GM23248 (cell line): ENCODE results near the gene SLC12A4. TPM values are rescaled to one million over a fixed set of nuclear protein-coding genes. Genes with fewer than 3 reads are reported as not detected.

Experiments
- DNase-seq: peaks from one replicate; pipeline ENCODE4 v3.0.0-alpha.2; 2015
- H2AFZ ChIP-seq: fragments of 200-600 bp; sonication (generic); 2 replicates; pipeline ENCODE4 v1.6.1; 2016; ENCODE audit warnings: antibody characterized with exemption
- H3F3A ChIP-seq: fragments of 200-600 bp; sonication (generic); 2 replicates; pipeline ENCODE4 v1.6.1; 2016; ENCODE audit warnings: mild to moderate bottlenecking, antibody characterized with exemption, mixed run types; ENCODE audit not compliant: insufficient read depth
- H3K27ac ChIP-seq: fragments of 200-600 bp; sonication (generic); 2 replicates; pipeline ENCODE4 v1.5.1; 2016; ENCODE audit warnings: mild to moderate bottlenecking
- H3K27me3 ChIP-seq: fragments of 200-600 bp; sonication (generic); replicated peaks from 2 replicates; pipeline ENCODE4 v1.6.1; 2016; ENCODE audit warnings: mild to moderate bottlenecking; ENCODE audit not compliant: insufficient read depth
- H3K36me3 ChIP-seq: fragments of 200-600 bp; sonication (generic); 2 replicates; pipeline ENCODE4 v1.6.1; 2016; ENCODE audit warnings: low read depth, mild to moderate bottlenecking
- H3K4me1 ChIP-seq: fragments of 200-600 bp; sonication (generic); 2 replicates; pipeline ENCODE4 v1.6.1; 2016; ENCODE audit warnings: mild to moderate bottlenecking; ENCODE audit not compliant: insufficient read depth
- H3K4me2 ChIP-seq: fragments of 200-600 bp; sonication (generic); one replicate; pipeline ENCODE4 v1.6.1; 2016; ENCODE audit warnings: mild to moderate bottlenecking; ENCODE audit not compliant: unreplicated experiment
- H3K4me3 ChIP-seq: fragments of 200-600 bp; sonication (generic); 2 replicates; pipeline ENCODE4 v1.5.1; 2016; ENCODE audit warnings: mild to moderate bottlenecking
- H3K79me2 ChIP-seq: fragments of 200-600 bp; sonication (generic); 2 replicates; pipeline ENCODE4 v1.6.1; 2016; ENCODE audit warnings: mild to moderate bottlenecking; ENCODE audit not compliant: insufficient read depth
- H3K9ac ChIP-seq: fragments of 200-600 bp; sonication (generic); 2 replicates; pipeline ENCODE4 v1.6.1; 2016; ENCODE audit warnings: mild to moderate bottlenecking
- H3K9me2 ChIP-seq: fragments of 200-600 bp; sonication (generic); 2 replicates; pipeline ENCODE4 v1.6.1; 2016; ENCODE audit warnings: mixed run types, mild to moderate bottlenecking, moderate library complexity; ENCODE audit not compliant: insufficient read depth
- H3K9me3 ChIP-seq: fragments of 200-600 bp; sonication (generic); one replicate; pipeline ENCODE4 v1.6.1; 2017; ENCODE audit warnings: low read depth
- H4K20me1 ChIP-seq: fragments of 200-600 bp; sonication (generic); 2 replicates; pipeline ENCODE4 v1.6.0; 2016; ENCODE audit not compliant: insufficient read depth
- EZH2 ChIP-seq: fragments of 200-600 bp; sonication (generic); IDR thresholded peaks from 2 replicates; pipeline ENCODE4 v1.6.1; 2018; ENCODE audit warnings: antibody characterized with exemption, mild to moderate bottlenecking; ENCODE audit not compliant: insufficient read depth, poor library complexity, severe bottlenecking
- EZH2phosphoT487 ChIP-seq: fragments of 200-600 bp; sonication (generic); IDR thresholded peaks from 2 replicates; pipeline ENCODE4 v1.6.1; 2018; ENCODE audit warnings: antibody characterized with exemption, moderate library complexity, mild to moderate bottlenecking, low read depth; ENCODE audit not compliant: insufficient read depth
- WGBS, 2 experiments: methylation state at CpG; one replicate each; pipeline ENCODE4 v1.1.6; 2015 to 2017; ENCODE audit warnings: low lambda C conversion rate in 2 of 2, low coverage in 1 of 2; ENCODE audit errors: missing lambda C conversion rate in 2 of 2; 5-methylcytosine and 5-hydroxymethylcytosine counted together
- in situ Hi-C: fragments of 300-500 bp; cut with MboI; formaldehyde crosslinking; loops from 2 replicates; pipeline ENCODE4 v1.15.0; 2020
- polyA plus RNA-seq: library from polyadenylated mRNA; unstranded; fragments of >200 nt; fragmentation: Nextera tagmentation; extraction: Ambion mirVana; gene quantifications from 2 replicates; pipeline ENCODE4 v1.2.1, GENCODE V29; 2016
- total RNA-seq: library from RNA; depleted of rRNA; stranded (reverse); fragments of >200 nt; shearing (Covaris generic); gene quantifications from 2 replicates; pipeline ENCODE4 v1.2.3, GENCODE V29; 2014

SLC12A4 gene
- total and polyA plus RNA-seq, 2 experiments from 2014 or later: 63.0 to 101 TPM

- Histone ChIP-seq H3K36me3 (peaks cover 17% of the 10 kb centered on the region; the same call in 1 of the 2 replicates), H4K20me1 (no peaks in the 10 kb centered on the region), H3K27ac (no peak overlapping the region), H3K9ac (no peak overlapping the region), H3K9me2 (no peaks in the 10 kb centered on the region), H3K4me1 (no peaks in the 10 kb centered on the region), H3K9me3 (no peaks in the 10 kb centered on the region), H3K27me3 (no peaks in the 10 kb centered on the region), H3K79me2 (no peaks in the 10 kb centered on the region), H3F3A (0 out of 2 replicates have a peak, but pooled peaks cover 7% of the 10 kb centered on the region), H2AFZ (no peak overlapping the region), H3K4me3 (no peak overlapping the region), H3K4me2 (no peak overlapping the region)
- in situ Hi-C loops: no loop called here
- WGBS, 2 experiments: 94% methylated on average over 20 of the region's 20 CpGs
- no peak for DNase-seq
- no peak for TF ChIP-seq EZH2
- TF ChIP-seq EZH2phosphoT487: no peak
Observed at GRCh38 chr16:67946128-67946569, 22.3 kb downstream of the SLC12A4 start.

DNA sequence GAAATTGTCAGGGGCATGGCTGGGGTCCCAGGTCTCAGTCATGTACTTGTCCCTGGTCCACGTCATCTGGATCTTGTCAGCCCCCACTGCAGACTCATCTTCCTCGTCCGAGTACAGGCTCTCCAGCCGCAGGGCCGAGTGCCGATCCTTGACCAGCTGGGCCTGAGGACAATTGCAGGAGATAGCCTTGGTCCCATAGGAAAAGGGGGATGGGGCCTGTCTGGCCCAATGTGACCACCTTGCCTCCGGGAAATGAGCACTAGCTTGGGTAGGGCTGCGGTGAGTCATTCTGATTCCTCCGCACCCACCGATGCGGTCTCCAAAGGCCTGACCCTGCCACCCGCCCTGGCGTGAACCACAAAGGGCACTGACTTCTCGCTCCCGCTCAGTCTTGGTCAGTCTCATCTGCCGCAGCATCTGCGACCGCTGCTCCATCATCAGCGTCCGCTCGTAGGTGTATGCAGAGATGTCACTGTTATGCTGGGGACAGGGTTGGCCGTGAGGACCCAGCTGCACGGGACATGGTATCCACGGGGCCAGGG lies 23.0 kb downstream of the SLC12A4 start:
- H2AFZ ChIP-seq: no peak overlapping the region
- H3K9ac ChIP-seq: no peak overlapping the region
- in situ Hi-C loops: no loop called here
- H3K27ac ChIP-seq: no peak overlapping the region
- no peak for DNase-seq
- no peak overlapping the region for H3K4me3 ChIP-seq
- H3K79me2 ChIP-seq: no peaks in the 10 kb centered on the region
- no peaks in the 10 kb centered on the region for H3K27me3 ChIP-seq
- WGBS, 2 experiments: 81 to 90% methylated on average over 21 to 24 of the region's 24 CpGs
- H4K20me1 ChIP-seq: no peaks in the 10 kb centered on the region
- no peaks in the 10 kb centered on the region for H3K9me2 ChIP-seq
- H3K4me1 ChIP-seq: no peaks in the 10 kb centered on the region
- TF ChIP-seq EZH2phosphoT487 (no peak), EZH2 (no peak)
- no peaks in the 10 kb centered on the region for H3K9me3 ChIP-seq
- H3K36me3 ChIP-seq: peaks cover 18% of the 10 kb centered on the region; the same call in 1 of the 2 replicates
- 0 out of 2 replicates have a peak, but pooled peaks cover 12% of the 10 kb centered on the region for H3F3A ChIP-seq
- H3K4me2 ChIP-seq: no peak overlapping the region

DNA sequence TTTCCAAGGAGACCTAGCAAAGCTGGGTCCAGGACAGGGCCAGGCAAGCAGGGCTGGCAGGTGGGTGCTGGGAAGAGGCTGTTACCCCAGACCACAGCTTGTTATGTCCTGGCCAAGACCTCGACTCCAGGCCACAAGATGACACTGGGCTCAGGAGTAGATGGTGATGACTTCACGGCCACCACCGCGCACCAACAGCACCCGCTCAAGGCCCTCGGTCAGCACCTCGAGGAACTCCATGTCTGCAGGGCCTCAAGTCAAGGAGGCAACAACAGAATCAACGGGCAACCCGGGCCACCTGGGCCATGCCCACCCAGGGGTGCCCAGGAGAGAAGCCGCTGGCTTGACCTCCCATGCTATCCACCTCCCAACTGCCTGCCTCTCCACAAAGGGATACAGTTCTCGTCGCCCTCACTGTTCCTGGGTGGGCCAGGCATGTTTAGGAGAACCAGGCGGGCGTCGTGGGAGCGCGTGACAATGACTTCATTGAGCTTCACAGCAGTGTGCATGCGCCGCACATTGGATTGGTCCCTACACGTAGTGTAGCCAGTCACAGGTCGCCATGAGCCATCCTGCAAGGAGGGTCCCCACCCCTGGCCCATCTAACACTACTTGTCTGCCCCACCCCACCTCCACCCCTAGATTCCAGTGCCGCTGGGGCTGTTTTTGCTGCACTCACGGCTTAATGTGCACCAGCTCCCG lies 23.6 kb downstream of the SLC12A4 start:
- DNase-seq: no peak
- Histone ChIP-seq H4K20me1 (no peaks in the 10 kb centered on the region), H3K36me3 (peaks cover 18% of the 10 kb centered on the region; the same call in 1 of the 2 replicates), H3K27me3 (no peaks in the 10 kb centered on the region), H3K27ac (no peak overlapping the region), H3K4me1 (no peaks in the 10 kb centered on the region), H2AFZ (no peak overlapping the region), H3K9ac (no peak overlapping the region), H3K9me3 (no peaks in the 10 kb centered on the region), H3K4me2 (no peak overlapping the region), H3F3A (0 out of 2 replicates have a peak, but pooled peaks cover 14% of the 10 kb centered on the region), H3K4me3 (no peak overlapping the region), H3K9me2 (no peaks in the 10 kb centered on the region), H3K79me2 (no peaks in the 10 kb centered on the region)
- 88 to 89% methylated on average over 24 of the region's 24 CpGs for WGBS, 2 experiments
- TF ChIP-seq EZH2phosphoT487: no peak
- TF ChIP-seq EZH2: no peak
- in situ Hi-C loops: no loop called here

GRCh38 chr16:67943619-67944504 lies 24.6 kb downstream of the SLC12A4 start, which contains the start of gene LCAT:
Gene LCAT, minus strand, starts transcription at chr16:67944120. Its CDS starts 19 bp downstream, at chr16:67944101.
- Histone ChIP-seq H3K4me1 (no peaks in the 10 kb centered on the region), H3K4me3 (no peak within 1 kb of the TSS), H3K27me3 (no peaks in the 10 kb centered on the region), H3K9me3 (no peaks in the 10 kb centered on the region), H3K36me3 (peaks cover 18% of the 10 kb centered on the region; the same call in 1 of the 2 replicates), H3F3A (peaks cover 20% of the 10 kb centered on the region; the same call in 1 of the 2 replicates), H4K20me1 (no peaks in the 10 kb centered on the region), H3K9me2 (no peaks in the 10 kb centered on the region), H3K79me2 (no peaks in the 10 kb centered on the region), H3K27ac (no peak within 1 kb of the TSS), H2AFZ (no peak within 1 kb of the TSS), H3K4me2 (no peak within 1 kb of the TSS), H3K9ac (no peak within 1 kb of the TSS)
- in situ Hi-C loops: no loop called here
- WGBS, 2 experiments: 52 to 63% methylated on average over 20 of the region's 23 CpGs
- TF ChIP-seq EZH2 (no peak), EZH2phosphoT487 (no peak)
- DNase-seq: no peak
